CD14-positive monocyte (primary cell): ENCODE results near the gene TMEM220. TPM values are rescaled to one million over a fixed set of nuclear protein-coding genes. Genes with fewer than 3 reads are reported as not detected.

ENCODE experiments used
- DNase-seq, 3 donors: peaks; one replicate each; pipeline ENCODE4 v3.0.0-alpha.2; 2011 to 2022
- H2AFZ ChIP-seq: 2 replicates; pipeline ENCODE4 v1.6.0; 2012; ENCODE audit warnings: mild to moderate bottlenecking, low read depth, low read length, inconsistent platforms; ENCODE audit not compliant: insufficient read depth, poor library complexity, severe bottlenecking
- H3K27ac ChIP-seq, 2 donors: 1 replicate in 1 of 2; 2 replicates in 1 of 2; pipeline ENCODE4 v1.5.1; 2012 to 2013; ENCODE audit warnings: low read length in 2 of 2, control low read depth in 1 of 2, inconsistent platforms in 1 of 2, low read depth in 1 of 2, mild to moderate bottlenecking in 1 of 2
- H3K27me3 ChIP-seq, 2 donors: one replicate each; pipeline versions ENCODE4 v1.6.0 to v1.6.1; 2011 to 2013; ENCODE audit warnings: low read length in 2 of 2; ENCODE audit not compliant: control insufficient read depth in 2 of 2, insufficient read depth in 2 of 2
- H3K36me3 ChIP-seq, 2 donors: replicated peaks in 1 of 2; 1 replicate in 1 of 2; 2 replicates in 1 of 2; pipeline versions ENCODE4 v1.5.1 to v1.6.1; 2012 to 2013; ENCODE audit warnings: low read length in 2 of 2, control low read depth in 1 of 2, inconsistent platforms in 1 of 2, mild to moderate bottlenecking in 1 of 2; ENCODE audit not compliant: insufficient read depth in 2 of 2, control insufficient read depth in 1 of 2
- H3K4me1 ChIP-seq, 2 donors: 1 replicate in 1 of 2; 2 replicates in 1 of 2; pipeline versions ENCODE4 v1.5.1 to v1.6.1; 2012 to 2013; ENCODE audit warnings: low read length in 2 of 2, control low read depth in 1 of 2, inconsistent platforms in 1 of 2, mild to moderate bottlenecking in 1 of 2, moderate library complexity in 1 of 2; ENCODE audit not compliant: insufficient read depth in 2 of 2, control insufficient read depth in 1 of 2
- H3K4me2 ChIP-seq: replicated peaks from 2 replicates; pipeline ENCODE3; 2012; ENCODE audit warnings: low read length, moderate library complexity, mild to moderate bottlenecking; ENCODE audit not compliant: poor library complexity, severe bottlenecking; ENCODE audit errors: extremely low read depth
- H3K4me3 ChIP-seq, 3 experiments: fragments of 200-600 bp in 1 of 3; sonication (generic) in 1 of 3; replicated peaks in 1 of 3; 1 replicate in 2 of 3; 2 replicates in 1 of 3; pipeline ENCODE4 v1.5.1; 2011 to 2013; ENCODE audit warnings: low read length in 3 of 3, mild to moderate bottlenecking in 3 of 3, control low read depth in 2 of 3, low read depth in 2 of 3, inconsistent platforms in 1 of 3, moderate library complexity in 1 of 3
- H3K79me2 ChIP-seq: 2 replicates; pipeline ENCODE4 v1.6.0; 2012; ENCODE audit warnings: mild to moderate bottlenecking, control low read depth, inconsistent platforms, low read length, moderate library complexity; ENCODE audit not compliant: insufficient read depth
- H3K9ac ChIP-seq: 2 replicates; pipeline ENCODE4 v1.6.0; 2017; ENCODE audit warnings: low read length, mild to moderate bottlenecking; ENCODE audit not compliant: insufficient read depth, poor library complexity, severe bottlenecking
- H3K9me3 ChIP-seq, 2 donors: replicated peaks in 1 of 2; 1 replicate in 1 of 2; 2 replicates in 1 of 2; pipeline versions ENCODE4 v1.5.1 to v1.6.1; 2012 to 2013; ENCODE audit warnings: low read length in 2 of 2, control low read depth in 1 of 2; ENCODE audit not compliant: control insufficient read depth in 1 of 2, insufficient read depth in 1 of 2
- H4K20me1 ChIP-seq: 2 replicates; pipeline ENCODE4 v1.6.0; 2012; ENCODE audit warnings: mild to moderate bottlenecking, low read length, control low read depth, moderate library complexity; ENCODE audit not compliant: insufficient read depth
- H3K27ac Mint-ChIP-seq, 7 donors: one replicate each; pipeline ENCODE4 v1.8.0; 2020; ENCODE audit warnings: mild to moderate bottlenecking in 7 of 7, mixed read lengths in 7 of 7, moderate library complexity in 6 of 7, inconsistent platforms in 2 of 7
- H3K27me3 Mint-ChIP-seq, 3 donors: one replicate each; pipeline ENCODE4 v1.8.0; 2021 to 2022; ENCODE audit warnings: low read depth in 3 of 3, mild to moderate bottlenecking in 3 of 3, mixed read lengths in 3 of 3, moderate library complexity in 3 of 3, inconsistent platforms in 1 of 3
- H3K36me3 Mint-ChIP-seq, 2 donors: one replicate each; pipeline ENCODE4 v1.8.0; 2020; ENCODE audit warnings: mixed read lengths in 2 of 2, inconsistent platforms in 1 of 2, mild to moderate bottlenecking in 1 of 2
- H3K4me1 Mint-ChIP-seq: one replicate; pipeline ENCODE4 v1.8.0; 2020; ENCODE audit warnings: mild to moderate bottlenecking, mixed read lengths
- H3K4me3 Mint-ChIP-seq, 2 donors: one replicate each; pipeline ENCODE4 v1.8.0; 2020; ENCODE audit warnings: mild to moderate bottlenecking in 2 of 2, mixed read lengths in 2 of 2, moderate library complexity in 1 of 2
- H3K9me3 Mint-ChIP-seq, 7 donors: one replicate each; pipeline ENCODE4 v1.8.0; 2020 to 2022; ENCODE audit warnings: mixed read lengths in 7 of 7, mild to moderate bottlenecking in 6 of 7, moderate library complexity in 6 of 7, inconsistent platforms in 2 of 7
- CTCF ChIP-seq: fragments of 200-600 bp; IDR thresholded peaks from one replicate; pipeline ENCODE4 v1.8.0; 2022; ENCODE audit warnings: antibody characterized with exemption, mild to moderate bottlenecking
- WGBS: methylation state at CpG from one replicate; pipeline ENCODE4 v1.1.5; 2013; ENCODE audit warnings: missing lambda C conversion rate; ENCODE audit not compliant: insufficient coverage; 5-methylcytosine and 5-hydroxymethylcytosine counted together
- intact Hi-C, 2 donors: fragments of 100-400 bp; cut with micrococcal nuclease; formaldehyde crosslinking; loops; one replicate each; pipeline versions ENCODE4 v1.15.0 to v1.15.1; 2023
- polyA plus RNA-seq, 3 donors: library from polyadenylated mRNA; depleted of rRNA in 1 of 3; unstranded in 2 of 3; stranded (reverse) in 1 of 3; fragments of 300-500 nt in 2 of 3; fragments of >200 nt in 1 of 3; fragmentation: Illumina TruSeq in 2 of 3; gene quantifications; 1 replicate in 2 of 3; 2 replicates in 1 of 3; pipeline ENCODE4 v1.2.3, GENCODE V29; 2012 to 2021

The TMEM220 gene
- polyA plus RNA-seq, 3 donors = 0.33 to 4.8 (median 1.1) TPM

DNA sequence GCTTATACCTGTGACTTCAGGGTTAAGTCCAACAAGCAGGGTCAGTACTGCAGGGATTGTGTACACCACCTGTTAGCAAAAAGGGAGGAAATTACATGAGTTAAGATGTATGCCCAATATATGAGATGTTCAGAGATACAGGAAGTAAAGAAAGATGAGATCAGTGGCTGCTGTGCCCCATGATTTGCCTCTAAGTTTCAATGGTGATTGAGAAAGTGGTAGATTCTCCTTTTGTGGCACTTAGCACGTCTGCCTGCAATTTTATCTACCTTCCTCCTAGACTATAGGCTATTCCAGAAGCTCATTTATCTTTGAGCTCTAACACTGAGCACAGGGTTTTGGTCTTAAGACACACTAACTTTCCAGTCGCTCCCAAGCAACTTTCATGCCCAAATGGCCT is 3.6 kb downstream of the TMEM220 start:
- intact Hi-C loops = no loop called here
- no peak overlapping the region for H2AFZ ChIP-seq
- H3K9me3 ChIP-seq = no peaks in the 10 kb centered on the region
- no peak for DNase-seq
- no peaks in the 10 kb centered on the region for H3K27me3 ChIP-seq
- WGBS = 100% methylated on average over 1 of the region's 2 CpGs
- H3K36me3 ChIP-seq = no peaks in the 10 kb centered on the region
- H3K4me3 ChIP-seq = no peak overlapping the region
- H3K9ac ChIP-seq = no peak overlapping the region
- Mint-ChIP-seq H3K4me3 (no peak overlapping the region), H3K27ac (no peak overlapping the region), H3K4me1 (peaks cover 17% of the 10 kb centered on the region), H3K36me3 (no peaks in the 10 kb centered on the region), H3K27me3 (peaks cover 0 to 6% (median 3%) of the 10 kb centered on the region in 3 donors), H3K9me3 (no peaks in the 10 kb centered on the region)
- no peak for TF ChIP-seq CTCF
- H4K20me1 ChIP-seq = no peaks in the 10 kb centered on the region
- no peak overlapping the region for H3K4me2 ChIP-seq
- H3K27ac ChIP-seq = no peak overlapping the region
- no peaks in the 10 kb centered on the region for H3K79me2 ChIP-seq
- H3K4me1 ChIP-seq = peaks cover 6% of the 10 kb centered on the region in 2 donors

DNA sequence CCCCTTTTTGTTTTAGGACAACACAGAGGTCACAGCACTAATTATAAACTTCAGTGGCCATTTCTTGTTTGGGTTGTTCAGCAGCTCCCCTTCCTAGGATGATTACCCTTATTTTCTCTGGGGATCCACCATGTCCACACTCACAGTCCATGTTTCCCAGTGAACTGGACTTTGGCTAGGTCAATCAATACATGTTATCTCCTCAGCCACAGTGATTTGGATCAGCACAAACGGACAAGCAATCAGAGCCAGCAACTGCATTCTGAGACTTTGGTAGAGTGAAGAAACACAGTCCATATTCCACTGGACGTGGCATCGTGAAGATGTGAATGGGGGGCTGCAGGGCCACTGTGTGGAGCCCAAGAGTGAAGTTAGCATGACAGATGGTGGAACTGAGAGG is 4.6 kb downstream of the TMEM220 start:
- no peak overlapping the region for H3K27ac Mint-ChIP-seq
- peaks cover 0 to 4% (median 3%) of the 10 kb centered on the region in 3 donors for H3K27me3 Mint-ChIP-seq
- no peak overlapping the region for H3K4me3 Mint-ChIP-seq
- H3K36me3 Mint-ChIP-seq = no peaks in the 10 kb centered on the region
- no peaks in the 10 kb centered on the region for H3K27me3 ChIP-seq
- H3K27ac ChIP-seq = no peak overlapping the region
- peaks cover 8% of the 10 kb centered on the region for H3K4me1 Mint-ChIP-seq
- H3K4me1 ChIP-seq = peaks cover 2% of the 10 kb centered on the region in 2 donors
- no peak overlapping the region for H3K4me3 ChIP-seq
- intact Hi-C loops = no loop called here
- no peak overlapping the region for H3K9ac ChIP-seq
- no peaks in the 10 kb centered on the region for H3K9me3 Mint-ChIP-seq
- DNase-seq = no peak
- H3K36me3 ChIP-seq = no peaks in the 10 kb centered on the region
- H3K9me3 ChIP-seq = no peaks in the 10 kb centered on the region
- WGBS = 100% methylated on average over 2 of the region's 3 CpGs
- no peak for TF ChIP-seq CTCF
- H3K4me2 ChIP-seq = no peak overlapping the region
- no peaks in the 10 kb centered on the region for H4K20me1 ChIP-seq
- H3K79me2 ChIP-seq = no peaks in the 10 kb centered on the region
- H2AFZ ChIP-seq = no peak overlapping the region
